HG03103 (cell line): ENCODE measurements around the gene ABHD3.
"Not testable (repeated sequence)": the region's sequence is repeated elsewhere in the genome, so short reads cannot be mapped to it uniquely, and the experiment has no call there.

ENCODE experiments used
- ATAC-seq: cut with Tn5 transposase; IDR thresholded peaks from one replicate; pipeline ENCODE4 v1.9.1; 2021; ENCODE audit warnings: low read depth; ENCODE audit not compliant: unreplicated experiment

Gene ABHD3

GRCh38 chr18:21656402-21656801, 48.2 kb downstream of the ABHD3 start:
- no peak for ATAC-seq

DNA sequence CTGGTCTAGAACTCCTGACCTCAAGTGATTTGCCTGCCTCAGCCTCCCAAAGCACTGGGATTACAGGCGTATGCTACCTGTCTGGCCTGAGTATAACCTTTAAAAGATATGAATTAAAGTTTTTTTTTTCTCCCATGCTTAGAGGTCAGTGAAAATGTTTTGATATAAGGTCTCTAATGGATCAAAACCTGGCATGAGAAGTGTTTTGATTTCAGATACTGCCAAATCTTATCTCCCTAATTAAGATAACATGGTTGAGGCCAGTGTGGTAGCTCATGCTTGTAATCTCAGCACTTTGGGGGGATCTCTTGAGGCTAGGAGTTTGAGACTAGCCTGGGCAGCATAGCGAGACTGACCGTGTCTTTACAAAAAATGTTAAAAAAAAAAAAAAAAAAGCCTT, 51.2 kb downstream of the ABHD3 start:
- no peak for ATAC-seq

DNA sequence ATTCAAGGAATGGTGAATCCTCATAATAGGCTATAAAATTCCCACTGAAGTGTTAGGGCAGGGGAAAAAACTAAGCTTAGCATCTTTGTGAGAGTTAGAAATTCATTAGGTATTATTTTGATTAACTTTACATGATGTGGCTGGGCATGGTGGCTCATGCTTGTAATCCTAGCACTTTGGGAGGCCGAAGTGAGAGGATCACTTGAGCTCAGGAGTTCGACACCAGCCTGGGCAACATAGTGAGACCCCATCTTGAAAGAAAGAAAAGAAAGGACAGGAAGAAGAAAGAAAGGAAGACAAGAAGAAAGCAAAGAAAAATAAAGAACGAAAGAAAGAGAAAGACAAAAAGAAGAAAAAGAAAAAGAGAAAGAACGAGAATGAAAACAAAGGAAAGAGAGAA, 52.5 kb downstream of the ABHD3 start:
- no peak for ATAC-seq

- ATAC-seq, result no peak
Observed at GRCh38 chr18:21650311-21650710, 54.3 kb downstream of the ABHD3 start.

DNA sequence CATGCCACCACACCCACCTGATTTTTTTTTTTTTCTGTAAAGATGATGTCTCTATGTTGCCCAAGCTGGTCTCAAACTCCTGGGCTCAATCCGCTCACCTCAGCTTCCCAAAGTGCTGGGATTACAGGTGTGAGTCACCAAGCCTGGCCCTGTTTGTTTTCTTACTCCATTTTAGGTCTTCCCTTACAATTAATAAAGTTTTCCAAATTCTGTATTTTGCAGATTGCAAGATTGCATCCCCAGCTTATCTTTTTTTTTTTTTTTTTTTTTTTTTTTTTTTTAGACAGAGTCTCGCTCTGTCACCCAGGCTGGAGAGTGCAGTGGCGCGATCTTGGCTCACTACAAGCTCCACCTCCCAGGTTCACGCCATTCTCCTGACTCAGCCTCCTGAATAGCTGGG, 64.2 kb downstream of the ABHD3 start:
- not testable (repeated sequence) for ATAC-seq

GRCh38 chr18:21638822-21639221, 65.8 kb downstream of the ABHD3 start:
- no peak for ATAC-seq

- no peak for ATAC-seq
Observed at GRCh38 chr18:21636769-21637168, 67.8 kb downstream of the ABHD3 start.

GRCh38 chr18:21634588-21635199, 69.9 kb downstream of the ABHD3 start:
- no peak for ATAC-seq

DNA sequence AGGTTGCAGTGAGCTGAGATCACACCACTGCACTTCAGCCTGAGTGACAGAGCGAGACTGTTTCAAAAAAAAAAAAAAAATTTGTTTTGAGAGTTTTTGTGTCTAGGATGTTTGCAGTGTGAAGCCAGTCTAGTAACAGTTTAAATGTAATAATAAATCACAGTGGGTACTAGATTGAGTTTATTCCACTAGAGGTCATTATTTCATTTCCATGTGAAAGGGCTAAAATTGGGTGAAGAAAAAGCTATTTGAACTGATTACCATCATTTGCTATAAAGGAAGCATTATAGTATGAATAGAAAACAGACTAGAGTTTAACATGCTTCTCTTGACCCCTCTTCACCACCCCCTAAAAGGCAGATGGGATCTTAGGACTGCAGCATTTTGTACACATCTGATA, 72.2 kb downstream of the ABHD3 start:
- ATAC-seq, result no peak

GRCh38 chr18:21629089-21629832, 75.3 kb downstream of the ABHD3 start:
- ATAC-seq, result peak; percentile 92

GRCh38 chr18:21621640-21622039, 82.9 kb downstream of the ABHD3 start:
- not testable (repeated sequence) for ATAC-seq

DNA sequence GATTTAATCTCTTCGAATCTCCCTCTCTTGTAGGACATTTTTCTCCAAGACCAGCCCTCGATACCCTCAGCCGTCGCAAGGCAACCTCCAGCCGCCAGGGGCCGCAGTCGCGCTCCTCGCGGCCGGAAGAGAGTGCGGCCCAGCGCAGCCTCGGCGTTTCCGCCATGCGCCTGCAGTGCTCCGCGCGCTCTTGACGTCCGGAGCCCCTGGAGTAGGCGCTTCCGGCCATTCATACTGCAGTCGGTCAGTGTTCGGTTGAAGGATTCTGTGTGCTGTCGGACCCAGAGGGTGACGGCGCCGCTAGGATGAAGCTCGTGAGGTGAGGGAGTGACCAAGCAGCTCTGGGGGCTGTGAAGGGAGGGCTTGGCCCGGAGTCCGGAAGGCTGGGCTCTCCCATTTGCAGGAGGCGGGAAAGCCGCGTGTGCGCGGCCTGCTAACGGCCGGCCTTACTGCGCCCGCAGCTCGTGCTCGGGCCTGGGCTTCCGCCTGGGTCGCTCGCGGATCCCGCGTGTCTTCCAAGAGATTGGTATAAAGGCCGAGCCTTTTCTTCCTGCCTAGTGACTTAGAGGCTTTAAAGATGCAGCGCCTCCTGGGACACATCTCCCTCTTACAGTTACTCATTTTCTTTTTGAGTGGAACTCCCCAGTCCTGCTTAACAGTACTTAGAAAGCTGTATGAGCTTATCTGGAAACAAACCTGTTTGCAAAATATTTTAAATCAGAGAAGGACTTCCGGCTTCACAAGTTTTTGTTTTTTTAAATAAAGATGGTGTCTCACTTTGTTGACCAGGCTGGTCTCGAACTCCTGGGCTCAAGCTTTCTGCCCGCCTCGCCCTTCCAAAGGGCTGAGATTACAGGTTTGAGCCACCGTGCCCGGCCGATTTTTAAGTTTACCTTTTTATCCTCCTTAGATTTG, 92.2 kb downstream of the ABHD3 start, which contains the start of gene SNRPD1:
SNRPD1 (plus strand) TSS at position 190 of the 915 bp plus-strand sequence; CDS start at position 306, 116 bp downstream.
- ATAC-seq, result peak; percentile 97

- not testable (repeated sequence) for ATAC-seq
Observed at GRCh38 chr18:21611401-21612124, 93.0 kb downstream of the ABHD3 start.

- no peak for ATAC-seq
Observed at GRCh38 chr18:21605213-21605612, 99.4 kb downstream of the ABHD3 start.

DNA sequence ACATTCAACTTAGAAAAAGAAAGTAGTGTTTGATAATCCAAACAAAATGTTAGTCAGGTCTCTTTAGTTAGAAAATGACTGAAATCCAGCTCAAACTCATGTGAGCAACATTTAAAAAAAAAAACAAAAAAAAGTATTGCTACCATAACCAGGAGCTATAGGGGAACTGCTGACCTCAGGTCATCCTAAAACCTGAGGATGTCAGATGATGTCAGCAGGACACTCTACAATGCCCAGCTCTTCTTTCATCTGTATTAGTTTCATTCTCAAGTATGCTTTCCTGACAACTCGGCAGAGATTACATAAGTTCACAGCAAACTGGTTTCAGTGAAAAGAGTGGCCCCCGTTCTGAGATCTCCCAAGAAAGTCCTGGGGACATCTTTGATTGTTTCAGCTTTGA, 99.9 kb downstream of the ABHD3 start:
- ATAC-seq, result no peak

- ATAC-seq, result no peak
Observed at GRCh38 chr18:21602299-21602587, 102.3 kb downstream of the ABHD3 start.
